ENCODE results near the gene PPP2R2D. TPM values are rescaled to one million over a fixed set of nuclear protein-coding genes. Genes with fewer than 3 reads are reported as not detected.

The PPP2R2D gene
- total and polyA plus RNA-seq, 5 donors = 30.1 to 38.2 (median 35.4) TPM

GRCh38 chr10:131869344-131869743 is 31.5 kb upstream of the PPP2R2D start:
- WGBS = 90% methylated on average over 8 of the region's 8 CpGs

GRCh38 chr10:131870411-131870810 is 30.4 kb upstream of the PPP2R2D start:
- ATAC-seq (no peak), DNase-seq (no peak)
- H3K4me1 ChIP-seq (ENCODE audit: control insufficient read depth, insufficient read depth, low read length) = no peaks in the 10 kb centered on the region
- no peaks in the 10 kb centered on the region for H3K27me3 ChIP-seq (ENCODE audit: control insufficient read depth, insufficient read depth)
- intact Hi-C loops (cut with DNase I) = loop anchor here in 2 of 4 donors (5.0 to 10.0 kb wide), 2 partner anchors 1676 to 1678 kb away; no protein-coding TSS in a partner anchor
- WGBS = 78% methylated on average over 8 of the region's 8 CpGs
- no peaks in the 10 kb centered on the region for H3K9me3 ChIP-seq (ENCODE audit: control insufficient read depth, low read length)
- no peak overlapping the region for H3K4me3 ChIP-seq (ENCODE audit: low read length)
- no peak overlapping the region for H3K27ac ChIP-seq (ENCODE audit: low read length)

More at GRCh38 chr10:131869344-131869743, 31.5 kb upstream of the PPP2R2D start:
- no peak overlapping the region for H3K4me3 ChIP-seq (ENCODE audit: low read length)
- no peaks in the 10 kb centered on the region for H3K27me3 ChIP-seq (ENCODE audit: control insufficient read depth, insufficient read depth)
- H3K27ac ChIP-seq (ENCODE audit: low read length) = no peak overlapping the region
- H3K9me3 ChIP-seq (ENCODE audit: control insufficient read depth, low read length) = no peaks in the 10 kb centered on the region
- no peak for ATAC-seq
- intact Hi-C loops (cut with DNase I) = no loop called here
- DNase-seq = no peak
- no peaks in the 10 kb centered on the region for H3K4me1 ChIP-seq (ENCODE audit: control insufficient read depth, insufficient read depth, low read length)

GRCh38 chr10:131870831-131871672 is 29.8 kb upstream of the PPP2R2D start:
- intact Hi-C loops (cut with DNase I) = loop anchor here in 2 of 4 donors (5.0 to 10.0 kb wide), 2 partner anchors 1676 to 1679 kb away; no protein-coding TSS in a partner anchor
- no peak for ATAC-seq
- no peaks in the 10 kb centered on the region for H3K27me3 ChIP-seq (ENCODE audit: control insufficient read depth, insufficient read depth)

GRCh38 chr10:131871673-131872005 is 29.2 kb upstream of the PPP2R2D start:
- H3K27me3 ChIP-seq (ENCODE audit: control insufficient read depth, insufficient read depth) = no peaks in the 10 kb centered on the region
- WGBS = 76% methylated on average over 8 of the region's 8 CpGs
- DNase-seq (no peak), ATAC-seq (no peak)
- H3K27ac ChIP-seq (ENCODE audit: low read length) = no peak overlapping the region
- no peaks in the 10 kb centered on the region for H3K9me3 ChIP-seq (ENCODE audit: control insufficient read depth, low read length)
- no peak overlapping the region for H3K4me3 ChIP-seq (ENCODE audit: low read length)
- no peaks in the 10 kb centered on the region for H3K4me1 ChIP-seq (ENCODE audit: control insufficient read depth, insufficient read depth, low read length)
- intact Hi-C loops (cut with DNase I) = loop anchor here in 2 of 4 donors (5.0 to 10.0 kb wide), 2 partner anchors 1677 to 1679 kb away; no protein-coding TSS in a partner anchor

More at GRCh38 chr10:131870831-131871672, 29.8 kb upstream of the PPP2R2D start:
- no peak overlapping the region for H3K4me3 ChIP-seq (ENCODE audit: low read length)
- no peaks in the 10 kb centered on the region for H3K9me3 ChIP-seq (ENCODE audit: control insufficient read depth, low read length)
- DNase-seq = no peak
- 75% methylated on average over 15 of the region's 15 CpGs for WGBS
- H3K4me1 ChIP-seq (ENCODE audit: control insufficient read depth, insufficient read depth, low read length) = no peaks in the 10 kb centered on the region
- no peak overlapping the region for H3K27ac ChIP-seq (ENCODE audit: low read length)

GRCh38 chr10:131872011-131872826 is 28.6 kb upstream of the PPP2R2D start:
- intact Hi-C loops (cut with DNase I) = loop anchor here in 2 of 4 donors (5.0 to 10.0 kb wide), 2 partner anchors 1677 to 1680 kb away; no protein-coding TSS in a partner anchor
- ATAC-seq = no peak

GRCh38 chr10:131872827-131873375 is 27.9 kb upstream of the PPP2R2D start:
- Histone ChIP-seq H3K27ac (ENCODE audit: low read length) (no peak overlapping the region), H3K9me3 (ENCODE audit: control insufficient read depth, low read length) (no peaks in the 10 kb centered on the region), H3K27me3 (ENCODE audit: control insufficient read depth, insufficient read depth) (no peaks in the 10 kb centered on the region), H3K4me3 (ENCODE audit: low read length) (no peak overlapping the region), H3K4me1 (ENCODE audit: control insufficient read depth, insufficient read depth, low read length) (no peaks in the 10 kb centered on the region)
- WGBS = 68% methylated on average over 19 of the region's 19 CpGs
- intact Hi-C loops (cut with DNase I) = loop anchor here in 2 of 4 donors (5.0 to 10.0 kb wide), 2 partner anchors 1678 to 1681 kb away; no protein-coding TSS in a partner anchor
- no peak for ATAC-seq
- DNase-seq = no peak

More at GRCh38 chr10:131872011-131872826, 28.6 kb upstream of the PPP2R2D start:
- Histone ChIP-seq H3K27me3 (ENCODE audit: control insufficient read depth, insufficient read depth) (no peaks in the 10 kb centered on the region), H3K4me3 (ENCODE audit: low read length) (no peak overlapping the region), H3K9me3 (ENCODE audit: control insufficient read depth, low read length) (no peaks in the 10 kb centered on the region), H3K4me1 (ENCODE audit: control insufficient read depth, insufficient read depth, low read length) (no peaks in the 10 kb centered on the region), H3K27ac (ENCODE audit: low read length) (no peak overlapping the region)
- DNase-seq = no peak
- WGBS = 80% methylated on average over 27 of the region's 27 CpGs

- DNase-seq (peak; percentile 72 to 88 (median 87)), ATAC-seq (peak; percentile 35 to 72)
- Histone ChIP-seq H3K9me3 (ENCODE audit: control insufficient read depth, low read length) (no peaks in the 10 kb centered on the region), H3K4me3 (ENCODE audit: low read length) (no peak overlapping the region), H3K27ac (ENCODE audit: low read length) (no peak overlapping the region), H3K27me3 (ENCODE audit: control insufficient read depth, insufficient read depth) (no peaks in the 10 kb centered on the region), H3K4me1 (ENCODE audit: control insufficient read depth, insufficient read depth, low read length) (no peaks in the 10 kb centered on the region)
- intact Hi-C loops (cut with DNase I) = loop anchor here in 2 of 4 donors (5.0 to 10.0 kb wide), 2 partner anchors 1680 to 1683 kb away; no protein-coding TSS in a partner anchor
- 4% methylated on average over 17 of the region's 17 CpGs for WGBS
Observed at GRCh38 chr10:131874991-131875451, 25.8 kb upstream of the PPP2R2D start.

GRCh38 chr10:131875501-131875900 is 25.3 kb upstream of the PPP2R2D start:
- WGBS = 62% methylated on average over 10 of the region's 10 CpGs
- H3K4me1 ChIP-seq (ENCODE audit: control insufficient read depth, insufficient read depth, low read length) = no peaks in the 10 kb centered on the region
- no peaks in the 10 kb centered on the region for H3K9me3 ChIP-seq (ENCODE audit: control insufficient read depth, low read length)
- no peak overlapping the region for H3K4me3 ChIP-seq (ENCODE audit: low read length)
- DNase-seq (no peak), ATAC-seq (no peak)
- H3K27ac ChIP-seq (ENCODE audit: low read length) = no peak overlapping the region
- no peaks in the 10 kb centered on the region for H3K27me3 ChIP-seq (ENCODE audit: control insufficient read depth, insufficient read depth)
- intact Hi-C loops (cut with DNase I) = loop anchor here in 1 of 4 donors (10.0 kb wide), 1 partner anchor 1681 kb away; no protein-coding TSS in a partner anchor

- no peak for DNase-seq
- Histone ChIP-seq H3K9me3 (ENCODE audit: control insufficient read depth, low read length) (no peaks in the 10 kb centered on the region), H3K4me3 (ENCODE audit: low read length) (no peak overlapping the region), H3K4me1 (ENCODE audit: control insufficient read depth, insufficient read depth, low read length) (no peaks in the 10 kb centered on the region), H3K27ac (ENCODE audit: low read length) (no peak overlapping the region), H3K27me3 (ENCODE audit: control insufficient read depth, insufficient read depth) (no peaks in the 10 kb centered on the region)
- WGBS = 65% methylated on average over 10 of the region's 10 CpGs
- intact Hi-C loops (cut with DNase I) = loop anchor here in 1 of 4 donors (10.0 kb wide), 1 partner anchor 1681 kb away; no protein-coding TSS in a partner anchor
- ATAC-seq = no peak
Observed at GRCh38 chr10:131876017-131876416, 24.8 kb upstream of the PPP2R2D start.

- no peaks in the 10 kb centered on the region for H3K4me1 ChIP-seq (ENCODE audit: control insufficient read depth, insufficient read depth, low read length)
- H3K9me3 ChIP-seq (ENCODE audit: control insufficient read depth, low read length) = no peaks in the 10 kb centered on the region
- intact Hi-C loops (cut with DNase I) = loop anchor here in 1 of 4 donors (10.0 kb wide), 1 partner anchor 1682 kb away; no protein-coding TSS in a partner anchor
- H3K27ac ChIP-seq (ENCODE audit: low read length) = no peak overlapping the region
- WGBS = 36% methylated on average over 7 of the region's 7 CpGs
- DNase-seq (no peak), ATAC-seq (no peak)
- no peaks in the 10 kb centered on the region for H3K27me3 ChIP-seq (ENCODE audit: control insufficient read depth, insufficient read depth)
- no peak overlapping the region for H3K4me3 ChIP-seq (ENCODE audit: low read length)
Observed at GRCh38 chr10:131876508-131876907, 24.3 kb upstream of the PPP2R2D start.

Measured in right cardiac atrium (tissue), 5 donors.